HepG2 (cell line): ENCODE data around the gene TOM1L2. TPM values are rescaled to one million over a fixed set of nuclear protein-coding genes. Genes with fewer than 3 reads are reported as not detected.

Experiments
- ATAD3A ChIP-seq: sonication (generic); formaldehyde crosslinking; IDR thresholded peaks from 2 replicates; pipeline ENCODE4 v1.4.0; 2020; ENCODE audit warnings: missing genetic modification reagents
- ELK4 ChIP-seq: sonication (generic); formaldehyde crosslinking; IDR thresholded peaks from 2 replicates; pipeline ENCODE4 v1.9.0; 2021; ENCODE audit warnings: missing genetic modification reagents, borderline replicate concordance
- FOXO4 ChIP-seq: sonication (generic); formaldehyde crosslinking; conservative IDR thresholded peaks from 2 replicates; pipeline ENCODE4 v1.8.1; 2023; ENCODE audit warnings: missing genetic modification reagents
- GPN1 ChIP-seq: sonication (generic); formaldehyde crosslinking; IDR thresholded peaks from 2 replicates; pipeline ENCODE4 v1.5.1; 2020; ENCODE audit warnings: missing genetic modification reagents, borderline replicate concordance
- HBP1 ChIP-seq: IDR thresholded peaks from 2 replicates; pipeline ENCODE4 v1.6.1; 2016; ENCODE audit warnings: low read depth, control low read depth
- HIVEP1 ChIP-seq: sonication (generic); formaldehyde crosslinking; IDR thresholded peaks from 2 replicates; pipeline ENCODE4 v1.4.0; 2020; ENCODE audit warnings: mild to moderate bottlenecking, missing genetic modification reagents
- HOXD1 ChIP-seq: sonication (generic); formaldehyde crosslinking; IDR thresholded peaks from 2 replicates; pipeline ENCODE4 v1.5.0; 2020; ENCODE audit warnings: missing genetic modification reagents
- IKZF1 ChIP-seq: fragments of 450-650 bp; IDR thresholded peaks from 2 replicates; pipeline ENCODE4 v1.7.1; 2016
- IRF2 ChIP-seq: IDR thresholded peaks from 2 replicates; pipeline ENCODE4 v1.6.1; 2018; ENCODE audit warnings: missing genetic modification reagents, missing compliant biosample characterization
- KDM4B ChIP-seq: sonication (generic); formaldehyde crosslinking; IDR thresholded peaks from 2 replicates; pipeline ENCODE4 v1.4.0; 2020; ENCODE audit warnings: missing genetic modification reagents
- KDM6A ChIP-seq: IDR thresholded peaks from 2 replicates; pipeline ENCODE4 v1.6.1; 2016; ENCODE audit warnings: low read depth
- MXI1 ChIP-seq: IDR thresholded peaks from 3 replicates; pipeline ENCODE4 v1.6.1; 2012; ENCODE audit warnings: low read depth, low read length, inconsistent platforms, borderline replicate concordance
- PHF20 ChIP-seq: sonication (generic); formaldehyde crosslinking; IDR thresholded peaks from 2 replicates; pipeline ENCODE4 v1.5.0; 2020; ENCODE audit warnings: mild to moderate bottlenecking, missing genetic modification reagents
- RELA ChIP-seq: sonication (generic); formaldehyde crosslinking; IDR thresholded peaks from 2 replicates; pipeline ENCODE4 v1.4.0; 2020; ENCODE audit warnings: missing genetic modification reagents
- TCF7 ChIP-seq: sonication (generic); IDR thresholded peaks from 2 replicates; pipeline ENCODE4 v1.6.1; 2016; ENCODE audit warnings: antibody characterized with exemption, low read depth
- TERF1 ChIP-seq: sonication (generic); formaldehyde crosslinking; IDR thresholded peaks from 2 replicates; pipeline ENCODE4 v1.8.0; 2022; ENCODE audit warnings: mild to moderate bottlenecking, missing genetic modification reagents, moderate library complexity
- ZBTB1 ChIP-seq: sonication (generic); formaldehyde crosslinking; IDR thresholded peaks from 2 replicates; pipeline ENCODE4 v1.4.0; 2020; ENCODE audit warnings: missing genetic modification reagents, borderline replicate concordance
- ZC3H13 ChIP-seq: sonication (generic); formaldehyde crosslinking; IDR thresholded peaks from 2 replicates; pipeline ENCODE4 v1.8.1; 2023; ENCODE audit warnings: mild to moderate bottlenecking, missing genetic modification reagents, moderate library complexity
- ZNF138 ChIP-seq: sonication (generic); formaldehyde crosslinking; IDR thresholded peaks from 2 replicates; pipeline ENCODE4 v1.5.0; 2020; ENCODE audit warnings: mild to moderate bottlenecking, low read depth, missing genetic modification reagents
- ZNF331 ChIP-seq: sonication (generic); formaldehyde crosslinking; IDR thresholded peaks from 2 replicates; pipeline ENCODE4 v1.4.0; 2020; ENCODE audit warnings: missing genetic modification reagents
- ZNF616 ChIP-seq: sonication (generic); formaldehyde crosslinking; IDR thresholded peaks from 2 replicates; pipeline ENCODE4 v1.5.0; 2020; ENCODE audit warnings: low read depth, mild to moderate bottlenecking, missing genetic modification reagents
- ZNF766 ChIP-seq: sonication (generic); formaldehyde crosslinking; IDR thresholded peaks from 2 replicates; pipeline ENCODE4 v1.5.0; 2020; ENCODE audit warnings: missing genetic modification reagents, borderline replicate concordance
- ZNF782 ChIP-seq: sonication (generic); formaldehyde crosslinking; IDR thresholded peaks from 2 replicates; pipeline ENCODE4 v1.4.0; 2020; ENCODE audit warnings: missing genetic modification reagents, mild to moderate bottlenecking, borderline replicate concordance
- ZNF790 ChIP-seq: sonication (generic); formaldehyde crosslinking; IDR thresholded peaks from 2 replicates; pipeline ENCODE4 v1.8.0; 2022; ENCODE audit warnings: missing genetic modification reagents, mild to moderate bottlenecking, borderline replicate concordance
- polyA plus RNA-seq, 8 experiments: library from polyadenylated mRNA; depleted of rRNA in 3 of 8; stranded (reverse) in 7 of 8; unstranded in 1 of 8; fragments of >200 nt; fragmentation: Illumina TruSeq in 4 of 8; extraction: Trizol in 4 of 8; gene quantifications; 2 replicates each; pipeline versions ENCODE4 v1.2.1 to v1.2.3, GENCODE V29; 2011 to 2016; ENCODE audit warnings: low read depth in 4 of 8, missing spikeins in 1 of 8, mixed read lengths in 1 of 8; ENCODE audit not compliant: insufficient read depth in 1 of 8
- total RNA-seq, 5 experiments: library from RNA; depleted of rRNA; stranded (reverse); fragments of >200 nt; fragmentation: Illumina TruSeq; extraction: Trizol; gene quantifications; 2 replicates each; pipeline ENCODE4 v1.2.3, GENCODE V29; 2016; ENCODE audit warnings: low read depth in 1 of 5
- TF ChIP-seq, protein P1 (sequence below): fragments of 450-650 bp; IDR thresholded peaks from 2 replicates; pipeline ENCODE4 v1.6.1; 2016

TOM1L2 gene
- total and polyA plus RNA-seq, 2 of the 13 experiments (the other 11 are each of a cell fraction or from before 2014, with no cell fraction given): 4.7 to 7.4 TPM

DNA sequence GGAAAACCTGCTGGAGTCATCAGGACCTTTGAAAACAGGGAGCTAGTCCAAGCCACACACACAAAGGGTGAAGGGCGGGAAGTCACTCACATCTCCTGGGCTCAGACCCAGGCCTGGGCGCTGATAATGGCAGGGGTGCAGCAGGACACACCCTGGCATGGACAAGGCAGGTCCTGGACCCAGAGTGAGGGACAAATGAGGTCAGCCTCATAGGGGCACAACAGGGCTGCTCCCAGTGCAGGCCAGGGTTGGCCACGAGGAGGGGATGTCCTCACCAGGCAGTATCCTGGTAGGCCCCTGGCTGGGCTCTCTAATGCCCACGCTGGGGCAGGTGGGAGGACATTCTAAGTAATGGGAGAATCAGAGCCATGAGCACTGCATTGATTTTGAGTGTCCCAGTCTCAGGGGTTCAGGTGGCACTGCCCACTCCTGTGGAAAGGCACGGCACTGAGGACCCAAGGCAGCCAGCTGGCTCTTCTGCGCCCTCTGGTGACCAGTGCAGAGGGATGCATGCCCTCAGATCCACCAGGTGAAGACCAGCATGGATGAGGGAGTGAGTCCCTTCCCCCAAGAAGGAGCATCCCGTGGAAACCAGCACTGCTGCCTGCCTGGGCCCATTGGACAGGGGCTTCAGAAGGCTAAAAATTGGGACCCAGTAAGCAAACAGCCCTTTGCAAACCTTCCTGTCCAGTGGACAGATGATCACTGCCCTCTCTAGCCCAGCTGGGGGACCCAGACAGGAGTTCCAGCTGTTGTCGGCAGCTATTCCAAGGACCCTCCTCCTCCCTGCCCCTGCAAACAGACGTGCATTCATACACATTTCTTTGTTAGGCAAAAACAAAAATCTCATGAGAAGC is 112.1 kb downstream of the TOM1L2 start (continued):
- TF ChIP-seq HBP1 (CRISPR knock-in tag) (no peak), ZNF616 (no peak), TERF1 (CRISPR knock-in tag) (no peak), HIVEP1 (CRISPR knock-in tag) (no peak), ZNF331 (CRISPR knock-in tag) (no peak; the same call in 1 of the 2 replicates), GPN1 (no peak), HOXD1 (CRISPR knock-in tag) (no peak), IKZF1 (no peak), ZC3H13 (CRISPR knock-in tag) (no peak), ATAD3A (CRISPR knock-in tag) (no peak), ZNF782 (CRISPR knock-in tag) (no peak), MXI1 (no peak), ZBTB1 (CRISPR knock-in tag) (no peak), ELK4 (CRISPR knock-in tag) (no peak), RELA (CRISPR knock-in tag) (no peak), ZNF790 (no peak), KDM6A (CRISPR knock-in tag) (no peak), TCF7 (no peak), PHF20 (CRISPR knock-in tag) (no peak), ZNF138 (CRISPR knock-in tag) (no peak), ZNF766 (CRISPR knock-in tag) (no peak), KDM4B (CRISPR knock-in tag) (peak; percentile 83; the same call in 1 of the 2 replicates), FOXO4 (CRISPR knock-in tag) (no peak), IRF2 (CRISPR knock-in tag) (no peak)
- TF ChIP-seq, protein P1, sequence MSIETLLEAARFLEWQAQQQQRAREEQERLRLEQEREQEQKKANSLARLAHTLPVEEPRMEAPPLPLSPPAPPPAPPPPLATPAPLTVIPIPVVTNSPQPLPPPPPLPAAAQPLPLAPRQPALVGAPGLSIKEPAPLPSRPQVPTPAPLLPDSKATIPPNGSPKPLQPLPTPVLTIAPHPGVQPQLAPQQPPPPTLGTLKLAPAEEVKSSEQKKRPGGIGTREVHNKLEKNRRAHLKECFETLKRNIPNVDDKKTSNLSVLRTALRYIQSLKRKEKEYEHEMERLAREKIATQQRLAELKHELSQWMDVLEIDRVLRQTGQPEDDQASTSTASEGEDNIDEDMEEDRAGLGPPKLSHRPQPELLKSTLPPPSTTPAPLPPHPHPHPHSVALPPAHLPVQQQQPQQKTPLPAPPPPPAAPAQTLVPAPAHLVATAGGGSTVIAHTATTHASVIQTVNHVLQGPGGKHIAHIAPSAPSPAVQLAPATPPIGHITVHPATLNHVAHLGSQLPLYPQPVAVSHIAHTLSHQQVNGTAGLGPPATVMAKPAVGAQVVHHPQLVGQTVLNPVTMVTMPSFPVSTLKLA: no peak
